Naive thymus-derived CD8-positive, alpha-beta T cell (primary cell): Measurements from ENCODE around the gene PHF21A. TPM values are rescaled to one million over a fixed set of nuclear protein-coding genes. Genes with fewer than 3 reads are reported as not detected.
"Not testable (repeated sequence)": the region's sequence is repeated elsewhere in the genome, so short reads cannot be mapped to it uniquely, and the experiment has no call there.

Experiments
- ATAC-seq, 2 donors: fragments of 150-1000 bp; cut with Tn5 transposase in 1 of 2; sonication (Bioruptor Pico), chemical (Tn5 transposase) in 1 of 2; 1 replicate in 1 of 2; 2 replicates in 1 of 2; pipeline ENCODE4 v1.10.0; 2021; ENCODE audit warnings: mild to moderate bottlenecking in 2 of 2, moderate library complexity in 2 of 2
- POLR2A ChIA-PET: fragments of 350-600 bp; sonication (Branson Sonifier 250); formaldehyde crosslinking; loops from one replicate; lab custom pipeline; 2021; ENCODE audit warnings: antibody characterized with exemption; lab: Charles Lee
- DNase-seq, 10 donors: peaks; one replicate each; pipeline versions ENCODE4 v3.0.0 to v3.0.0-alpha.2; 2020 to 2022
- H3K27ac Mint-ChIP-seq, 10 donors: one replicate each; pipeline ENCODE4 v1.8.0; 2020 to 2022; ENCODE audit warnings: mild to moderate bottlenecking in 10 of 10, mixed read lengths in 10 of 10, moderate library complexity in 4 of 10, inconsistent platforms in 1 of 10
- H3K27me3 Mint-ChIP-seq, 5 donors: one replicate each; pipeline ENCODE4 v1.8.0; 2021 to 2022; ENCODE audit warnings: mixed read lengths in 5 of 5
- H3K36me3 Mint-ChIP-seq, 3 donors: one replicate each; pipeline ENCODE4 v1.8.0; 2020 to 2022; ENCODE audit warnings: mixed read lengths in 3 of 3, mild to moderate bottlenecking in 2 of 3, inconsistent platforms in 1 of 3
- H3K4me1 Mint-ChIP-seq, 4 donors: one replicate each; pipeline ENCODE4 v1.8.0; 2021 to 2022; ENCODE audit warnings: mixed read lengths in 4 of 4
- H3K4me3 Mint-ChIP-seq, 10 donors: one replicate each; pipeline ENCODE4 v1.8.0; 2020 to 2022; ENCODE audit warnings: mild to moderate bottlenecking in 10 of 10, mixed read lengths in 10 of 10, moderate library complexity in 6 of 10, inconsistent platforms in 1 of 10
- H3K9me3 Mint-ChIP-seq, 9 donors: one replicate each; pipeline ENCODE4 v1.8.0; 2020 to 2022; ENCODE audit warnings: mixed read lengths in 9 of 9, mild to moderate bottlenecking in 3 of 9, inconsistent platforms in 1 of 9, moderate library complexity in 1 of 9
- polyA plus RNA-seq, 3 donors: library from polyadenylated mRNA; unstranded; fragments of 300-500 nt; fragmentation: Illumina TruSeq; gene quantifications; one replicate each; pipeline ENCODE4 v1.2.3, GENCODE V29; 2021
- total RNA-seq, 8 experiments: library from RNA in 2 of 8; stranded (reverse) in 2 of 8; gene quantifications; one replicate each; pipeline ENCODE4 v1.2.3 and lab custom pipeline; 2021 to 2026

The PHF21A gene
- total and polyA plus RNA-seq, 5 experiments from 2014 or later = 4.9 to 60.7 (median 9.2) TPM

DNA sequence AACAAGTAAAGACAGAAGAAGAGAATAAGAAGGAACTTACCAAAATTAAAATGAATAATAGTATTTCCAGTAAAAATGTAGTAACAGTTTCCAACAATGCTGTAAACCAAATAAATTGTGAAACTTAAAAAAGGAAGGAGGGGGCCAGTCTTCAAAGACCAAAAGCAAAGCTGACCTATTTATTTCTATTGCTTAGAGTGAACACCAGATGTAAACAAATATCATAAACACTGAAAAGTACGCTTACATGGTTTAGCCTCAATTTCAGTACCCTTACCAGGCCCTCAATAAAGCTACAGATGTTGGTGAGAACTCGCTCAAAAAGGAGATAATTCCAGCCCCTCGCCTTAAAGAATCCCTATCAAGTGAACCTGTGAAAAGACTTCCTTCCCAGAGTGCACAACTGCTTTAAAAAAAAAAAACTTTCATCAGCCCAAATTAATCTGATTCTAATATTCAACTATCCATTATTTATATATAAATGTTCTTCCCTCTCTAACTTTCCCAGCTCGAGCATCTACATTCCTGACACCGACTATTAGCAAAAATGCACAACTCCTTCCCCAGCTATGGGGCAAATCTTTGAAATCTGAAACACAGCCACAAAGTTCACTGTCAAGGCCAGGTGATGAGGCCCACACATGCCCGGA is 2.4 kb downstream of the PHF21A start:
- Mint-ChIP-seq H3K4me3 (peak overlapping the region; percentile 88 to 98 (median 96)), H3K9me3 (no peaks in the 10 kb centered on the region), H3K4me1 (peaks cover 25 to 59% (median 54%) of the 10 kb centered on the region in 4 donors), H3K27ac (peak overlapping the region; percentile 95 to 99 (median 97)), H3K36me3 (no peaks in the 10 kb centered on the region), H3K27me3 (no peaks in the 10 kb centered on the region)
- POLR2A ChIA-PET = interaction anchor here (0.7 to 1.0 kb wide), 2 partner anchors 9 to 10 kb away, joined by 3 read pairs; no protein-coding TSS in a partner anchor
- ATAC-seq = no peak
- DNase-seq = no peak

DNA sequence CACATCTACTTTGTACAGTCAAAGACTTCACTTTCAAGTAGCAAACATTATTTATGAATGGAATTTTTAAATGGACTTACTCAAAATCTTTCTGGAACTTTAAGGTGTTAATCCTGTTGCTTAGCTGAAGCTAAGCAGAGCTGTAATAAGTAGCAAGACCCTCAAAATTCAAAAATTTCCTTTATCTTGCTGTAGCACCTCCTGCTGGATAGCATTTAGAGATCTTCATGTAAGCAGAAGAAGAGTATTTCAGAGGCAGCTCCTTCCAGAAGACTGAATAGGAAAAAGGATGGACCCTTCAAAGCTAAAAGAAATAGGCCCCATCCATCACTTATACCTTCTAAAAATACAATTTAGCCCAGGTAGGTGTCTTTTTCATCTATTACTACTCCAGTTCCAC is 3.4 kb downstream of the PHF21A start:
- peaks cover 26 to 64% (median 57%) of the 10 kb centered on the region in 4 donors for H3K4me1 Mint-ChIP-seq
- POLR2A ChIA-PET = no interaction called here
- no peaks in the 10 kb centered on the region for H3K27me3 Mint-ChIP-seq
- no peak for ATAC-seq
- DNase-seq = peak in 1 of 10 donors; percentile 18
- H3K4me3 Mint-ChIP-seq = peak overlapping the region in 7 of 10 donors; percentile 61 to 98 (median 95)
- H3K27ac Mint-ChIP-seq = peak overlapping the region; percentile 71 to 99 (median 96)
- H3K36me3 Mint-ChIP-seq = no peaks in the 10 kb centered on the region
- no peaks in the 10 kb centered on the region for H3K9me3 Mint-ChIP-seq

DNA sequence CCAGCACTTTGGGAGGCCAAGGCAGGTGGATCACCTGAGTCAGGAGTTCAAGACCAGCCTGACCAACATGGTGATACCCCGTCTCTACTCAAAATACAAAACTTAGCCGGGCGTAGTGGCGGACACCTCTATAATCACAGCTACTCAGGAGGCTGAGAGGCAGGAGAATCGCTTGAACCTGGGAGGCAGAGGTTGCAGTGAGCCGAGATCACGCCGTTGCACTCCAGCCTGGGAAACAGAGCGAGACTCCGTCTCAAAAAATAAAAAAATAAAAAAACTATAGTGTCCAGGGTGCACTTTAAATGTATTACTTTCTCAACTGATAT is 4.6 kb downstream of the PHF21A start:
- H3K4me3 Mint-ChIP-seq = peak overlapping the region in 7 of 10 donors; percentile 4 to 61 (median 41)

DNA sequence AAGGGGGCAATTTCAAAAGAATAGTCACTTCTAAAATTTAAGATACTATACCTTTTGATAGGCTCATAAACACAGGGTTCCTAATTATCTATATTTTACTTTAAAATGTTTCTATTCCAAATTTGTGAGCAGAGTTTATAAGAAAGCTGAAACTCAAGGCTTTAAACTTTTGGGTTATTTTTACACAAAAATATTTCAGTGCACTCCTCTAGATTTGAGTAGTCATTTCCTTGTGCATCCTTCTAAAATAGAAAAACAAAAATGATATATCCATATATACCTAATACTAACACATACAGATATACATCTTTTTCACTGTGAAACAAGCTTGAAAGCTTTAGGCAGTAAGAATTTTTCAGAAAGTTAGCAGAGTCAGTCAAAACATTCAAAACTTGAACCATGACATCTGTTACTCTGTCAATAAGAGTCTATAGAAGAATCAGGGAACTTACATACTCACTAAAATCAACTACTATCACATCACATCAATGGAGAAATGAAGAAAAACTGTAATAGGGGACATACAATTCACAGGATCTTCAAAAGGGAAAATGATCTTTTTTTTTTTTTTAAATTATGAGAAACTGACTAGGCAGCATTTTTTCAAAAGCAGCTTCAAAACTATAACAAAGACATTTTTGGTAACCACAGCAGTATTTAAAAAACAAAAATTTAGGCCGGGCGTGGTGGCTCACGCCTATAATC is 5.1 kb downstream of the PHF21A start:
- H3K4me3 Mint-ChIP-seq = peak overlapping the region in 9 of 10 donors; percentile 0 to 62 (median 42)
- H3K27ac Mint-ChIP-seq = peak overlapping the region; percentile 14 to 97 (median 87)
- H3K4me1 Mint-ChIP-seq = peaks cover 24 to 62% (median 54%) of the 10 kb centered on the region in 4 donors
- POLR2A ChIA-PET = no interaction called here
- DNase-seq (no peak), ATAC-seq (no peak)
- no peaks in the 10 kb centered on the region for H3K27me3 Mint-ChIP-seq
- no peaks in the 10 kb centered on the region for H3K36me3 Mint-ChIP-seq
- no peaks in the 10 kb centered on the region for H3K9me3 Mint-ChIP-seq

More for the DNA sequence above, 4.6 kb downstream of the PHF21A start:
- H3K36me3 Mint-ChIP-seq, ATAC-seq, H3K9me3 Mint-ChIP-seq, DNase-seq, H3K27me3 Mint-ChIP-seq, POLR2A ChIA-PET: not testable (repeated sequence)
- Mint-ChIP-seq H3K27ac (peak overlapping the region; percentile 6 to 97 (median 87)), H3K4me1 (peaks cover 24 to 62% (median 54%) of the 10 kb centered on the region in 4 donors)

DNA sequence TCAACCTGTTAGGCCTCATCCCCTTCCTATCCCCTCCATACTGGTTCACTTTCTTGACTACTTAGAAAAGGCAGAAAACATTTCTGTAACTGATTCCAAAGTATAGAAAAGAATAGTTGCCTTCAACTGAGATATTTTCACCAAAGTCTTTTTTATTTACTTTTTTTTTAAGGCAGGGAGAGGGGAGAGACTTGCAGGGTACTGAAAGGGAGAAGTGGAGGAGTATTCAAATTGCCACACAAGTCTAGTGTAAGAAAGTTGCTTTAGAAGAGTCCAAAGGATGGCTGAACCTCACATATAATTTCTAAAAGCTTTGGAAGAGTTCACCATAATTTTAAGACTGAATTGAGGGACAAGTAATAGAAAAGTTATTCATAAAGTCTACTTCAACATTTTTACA is 6.3 kb downstream of the PHF21A start:
- POLR2A ChIA-PET = no interaction called here
- no peak for DNase-seq
- Mint-ChIP-seq H3K27ac (peak overlapping the region in 9 of 10 donors; percentile 28 to 96 (median 84)), H3K4me3 (peak overlapping the region in 1 of 10 donors; percentile 26), H3K9me3 (no peaks in the 10 kb centered on the region), H3K4me1 (peaks cover 22 to 62% (median 52%) of the 10 kb centered on the region in 4 donors), H3K27me3 (no peaks in the 10 kb centered on the region), H3K36me3 (no peaks in the 10 kb centered on the region)
- ATAC-seq = no peak

DNA sequence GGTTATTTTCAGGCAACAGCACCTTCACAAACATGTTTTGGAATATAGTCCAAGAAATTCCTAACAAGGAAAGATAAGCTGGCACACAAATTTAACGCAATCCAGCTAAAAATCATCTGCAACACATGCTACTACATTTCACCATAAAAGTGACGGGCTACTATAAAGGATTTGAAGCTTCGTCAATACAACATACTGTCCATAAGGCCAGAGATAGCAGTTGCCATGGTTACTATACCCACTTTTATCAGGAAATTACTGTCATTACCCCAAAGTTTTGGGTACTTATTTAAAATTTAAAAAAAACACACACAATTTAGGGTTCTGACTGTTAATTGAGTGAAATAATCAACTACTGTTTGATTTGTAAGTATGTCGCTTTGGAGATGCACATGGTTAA is 6.9 kb downstream of the PHF21A start:
- ATAC-seq (no peak), DNase-seq (no peak)
- H3K4me1 Mint-ChIP-seq = peaks cover 20 to 60% (median 49%) of the 10 kb centered on the region in 4 donors
- no peak overlapping the region for H3K4me3 Mint-ChIP-seq
- peak overlapping the region in 8 of 10 donors; percentile 7 to 96 (median 82) for H3K27ac Mint-ChIP-seq
- H3K36me3 Mint-ChIP-seq = no peaks in the 10 kb centered on the region
- H3K27me3 Mint-ChIP-seq = no peaks in the 10 kb centered on the region
- POLR2A ChIA-PET = interaction anchor here (0.6 kb wide), 1 partner anchor 457 kb away, joined by 3 read pairs; no protein-coding TSS in a partner anchor
- no peaks in the 10 kb centered on the region for H3K9me3 Mint-ChIP-seq

DNA sequence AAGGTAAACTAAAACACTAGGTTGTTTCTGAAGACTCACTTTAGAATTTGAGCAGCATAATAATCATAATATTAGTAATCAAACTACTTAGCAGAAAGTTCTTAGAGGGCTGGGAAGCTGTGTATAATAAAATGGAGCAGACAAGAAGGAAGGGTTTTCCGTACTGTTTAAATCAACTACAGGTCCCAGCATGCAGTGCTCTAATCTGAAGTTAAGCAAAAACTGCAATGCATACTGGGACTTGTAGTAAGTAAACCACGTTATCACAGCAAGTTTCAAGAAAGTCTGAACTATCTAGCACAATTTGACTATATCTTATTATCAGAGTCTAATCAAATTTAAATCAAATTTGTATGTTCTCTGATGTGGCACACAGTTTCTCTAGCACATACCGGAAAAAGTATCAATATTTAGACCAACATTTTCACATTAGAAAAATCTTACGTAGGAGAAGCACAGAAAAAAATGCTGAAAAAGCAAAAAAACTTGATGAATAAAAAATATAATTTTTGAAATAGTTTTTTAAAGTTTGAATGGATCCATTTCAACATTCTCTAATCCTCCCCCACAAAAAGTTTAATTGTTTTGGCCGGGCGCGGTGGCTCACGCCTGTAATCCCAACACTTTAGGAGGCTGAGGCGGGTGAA is 8.2 kb downstream of the PHF21A start:
- DNase-seq (peak in 6 of 10 donors; percentile 42 to 68 (median 58)), ATAC-seq (peak; percentile 98 to 100)
- peak overlapping the region in 3 of 10 donors; percentile 33 to 45 (median 43) for H3K4me3 Mint-ChIP-seq
- POLR2A ChIA-PET = no interaction called here
- H3K27ac Mint-ChIP-seq = peak overlapping the region in 6 of 10 donors; percentile 23 to 77 (median 49)
- no peaks in the 10 kb centered on the region for H3K27me3 Mint-ChIP-seq
- H3K4me1 Mint-ChIP-seq = peaks cover 16 to 47% (median 37%) of the 10 kb centered on the region in 4 donors
- H3K9me3 Mint-ChIP-seq = no peaks in the 10 kb centered on the region
- H3K36me3 Mint-ChIP-seq = no peaks in the 10 kb centered on the region

DNA sequence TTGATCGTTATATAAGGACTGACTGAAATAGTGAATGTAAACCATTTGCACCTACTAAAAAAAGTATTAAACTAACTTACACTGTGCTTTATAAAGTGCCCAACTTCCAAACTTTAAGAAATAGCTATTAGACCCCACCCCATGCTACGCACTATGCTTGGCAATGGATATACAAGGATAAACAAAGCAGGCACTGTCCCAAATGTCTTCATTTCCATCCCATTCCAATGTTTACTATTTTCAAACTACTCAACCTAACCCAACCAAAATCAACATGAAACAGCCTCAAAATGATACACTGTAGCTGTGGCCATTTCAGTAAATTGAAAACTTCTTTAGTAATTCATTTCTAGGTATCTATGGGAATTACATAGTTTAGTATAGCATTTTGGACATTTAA is 12.5 kb downstream of the PHF21A start:
- POLR2A ChIA-PET = interaction anchor here (0.8 kb wide), 1 partner anchor 10 kb away, joined by 3 read pairs; no protein-coding TSS in a partner anchor
- DNase-seq (no peak), ATAC-seq (no peak)
- Mint-ChIP-seq H3K9me3 (no peaks in the 10 kb centered on the region), H3K4me1 (peaks cover 9 to 37% (median 28%) of the 10 kb centered on the region in 4 donors), H3K27me3 (no peaks in the 10 kb centered on the region), H3K36me3 (no peaks in the 10 kb centered on the region), H3K4me3 (no peak overlapping the region), H3K27ac (no peak overlapping the region)

DNA sequence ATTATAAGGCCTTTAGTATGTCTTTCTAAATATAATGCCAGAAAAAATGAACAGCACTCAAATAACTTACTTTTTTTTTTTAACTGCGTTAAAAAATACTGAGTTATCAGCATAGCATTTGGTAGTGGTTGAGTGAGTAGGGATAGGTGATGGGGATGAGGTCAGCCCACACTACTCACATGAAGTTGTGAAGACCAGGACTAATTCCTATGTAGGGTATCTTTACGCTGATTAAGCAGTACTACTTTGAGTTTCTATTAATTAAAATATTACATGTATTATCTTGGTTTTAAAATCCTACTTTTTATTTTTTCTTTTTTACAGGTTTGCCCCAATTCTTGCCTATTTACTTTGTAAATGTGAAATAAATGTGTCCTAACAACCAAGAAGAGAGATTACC is 13.5 kb downstream of the PHF21A start:
- DNase-seq = no peak
- Mint-ChIP-seq H3K4me3 (no peak overlapping the region), H3K4me1 (peaks cover 9 to 39% (median 27%) of the 10 kb centered on the region in 4 donors), H3K27ac (no peak overlapping the region), H3K36me3 (no peaks in the 10 kb centered on the region), H3K27me3 (no peaks in the 10 kb centered on the region), H3K9me3 (no peaks in the 10 kb centered on the region)
- POLR2A ChIA-PET = no interaction called here
- no peak for ATAC-seq

DNA sequence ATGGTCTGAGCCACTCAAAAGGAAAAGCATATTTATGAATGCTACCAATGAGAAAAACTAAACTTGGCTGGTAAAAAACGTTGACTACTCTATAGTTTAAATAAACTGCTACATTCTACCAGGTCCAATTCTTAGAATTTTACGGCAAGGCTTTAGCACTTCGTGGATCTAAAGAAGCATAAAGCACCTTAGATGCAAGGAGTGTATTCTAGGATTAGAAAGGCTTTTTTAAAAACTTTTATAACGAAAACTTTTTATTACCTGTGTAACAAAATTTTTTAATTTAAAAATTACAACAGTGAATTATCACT is 13.9 kb downstream of the PHF21A start:
- Mint-ChIP-seq H3K27me3 (no peaks in the 10 kb centered on the region), H3K4me1 (peaks cover 9 to 41% (median 28%) of the 10 kb centered on the region in 4 donors), H3K9me3 (no peaks in the 10 kb centered on the region), H3K36me3 (no peaks in the 10 kb centered on the region), H3K4me3 (no peak overlapping the region), H3K27ac (peak overlapping the region in 2 of 10 donors; percentile 8 to 19)
- no peak for DNase-seq
- POLR2A ChIA-PET = no interaction called here
- ATAC-seq = no peak

DNA sequence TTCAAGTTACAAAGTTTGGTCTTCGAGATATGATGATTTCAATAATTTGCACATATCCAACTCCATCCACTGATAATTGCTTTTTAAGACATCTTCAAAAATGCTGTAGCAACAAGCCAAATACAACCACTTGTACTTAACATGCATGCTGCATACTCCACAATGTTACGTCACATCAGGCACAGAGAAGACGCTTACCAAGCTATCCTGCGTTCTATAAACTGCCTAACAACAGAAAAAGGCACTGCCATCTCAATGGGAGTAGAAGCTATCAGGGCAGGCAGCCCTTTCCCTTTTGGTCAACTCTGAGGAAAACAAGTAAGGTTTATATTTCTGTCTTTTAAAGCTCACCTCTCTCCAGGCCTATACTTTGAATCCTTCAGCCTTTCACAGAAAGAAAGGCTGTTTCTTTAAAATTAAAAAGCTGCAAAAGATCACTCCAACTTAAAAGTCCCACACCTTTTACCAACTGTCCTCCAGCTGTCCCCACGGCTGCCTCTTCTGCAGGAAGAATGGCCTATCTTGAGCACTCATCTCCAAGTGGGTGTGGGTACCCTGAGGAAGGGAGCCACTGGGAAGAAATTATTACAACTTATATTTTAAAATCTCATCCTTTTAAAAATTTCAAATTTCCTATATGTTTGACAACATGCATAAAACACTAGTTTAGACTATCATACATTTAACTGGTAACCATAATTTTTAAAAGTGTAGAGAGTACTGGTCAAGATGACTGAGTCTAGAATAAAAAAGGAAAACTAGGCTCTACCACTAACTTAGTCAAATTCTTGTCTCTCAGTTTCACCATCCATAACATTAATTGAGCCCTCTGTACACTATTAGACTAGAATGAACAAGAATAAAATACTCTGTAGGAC is 14.5 kb downstream of the PHF21A start:
- Mint-ChIP-seq H3K27me3 (no peaks in the 10 kb centered on the region), H3K4me3 (no peak overlapping the region), H3K9me3 (no peaks in the 10 kb centered on the region), H3K36me3 (no peaks in the 10 kb centered on the region), H3K27ac (peak overlapping the region in 5 of 10 donors; percentile 8 to 71 (median 47)), H3K4me1 (peaks cover 9 to 44% (median 28%) of the 10 kb centered on the region in 4 donors)
- DNase-seq = no peak
- ATAC-seq = no peak
- POLR2A ChIA-PET = no interaction called here

DNA sequence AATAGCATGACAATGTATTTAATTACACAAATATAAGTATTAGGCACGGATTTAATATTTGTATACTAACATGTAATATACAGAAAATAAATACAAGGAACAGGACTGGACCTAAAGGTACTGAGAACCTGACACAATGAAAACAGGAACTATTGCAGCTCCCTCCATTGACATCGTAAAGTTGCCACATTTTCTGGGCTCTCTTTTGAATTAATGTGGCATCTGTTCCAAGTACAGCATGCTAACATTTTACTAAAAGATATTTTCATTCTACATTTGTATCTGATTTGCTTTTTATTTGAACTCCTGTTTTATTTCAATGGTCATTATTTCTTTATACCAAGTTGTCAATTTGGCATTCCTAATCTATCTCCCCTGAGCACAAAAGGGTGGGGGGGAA is 15.3 kb downstream of the PHF21A start:
- Mint-ChIP-seq H3K27ac (no peak overlapping the region), H3K36me3 (no peaks in the 10 kb centered on the region), H3K9me3 (no peaks in the 10 kb centered on the region), H3K27me3 (no peaks in the 10 kb centered on the region), H3K4me1 (peaks cover 11 to 51% (median 33%) of the 10 kb centered on the region in 4 donors), H3K4me3 (no peak overlapping the region)
- DNase-seq (no peak), ATAC-seq (no peak)
- POLR2A ChIA-PET = no interaction called here
